22Rv1 (cell line): Measurements from ENCODE around the gene TCF23.

Experiments
- H3K27ac ChIP-seq: fragments of 450-650 bp; 2 replicates; pipeline ENCODE4 v1.5.1; 2017
- ZFX ChIP-seq: fragments of 450-650 bp; IDR thresholded peaks from 2 replicates; pipeline ENCODE4 v1.6.1; 2017; ENCODE audit warnings: antibody characterized with exemption, borderline replicate concordance
- TF ChIP-seq, protein P1 (sequence below): fragments of 450-650 bp; IDR thresholded peaks from 2 replicates; pipeline ENCODE4 v1.5.1; 2017; ENCODE audit warnings: mild to moderate bottlenecking

The TCF23 gene

GRCh38 chr2:27152102-27152795, 3.4 kb downstream of the TCF23 start:
- TF ChIP-seq, protein P1, sequence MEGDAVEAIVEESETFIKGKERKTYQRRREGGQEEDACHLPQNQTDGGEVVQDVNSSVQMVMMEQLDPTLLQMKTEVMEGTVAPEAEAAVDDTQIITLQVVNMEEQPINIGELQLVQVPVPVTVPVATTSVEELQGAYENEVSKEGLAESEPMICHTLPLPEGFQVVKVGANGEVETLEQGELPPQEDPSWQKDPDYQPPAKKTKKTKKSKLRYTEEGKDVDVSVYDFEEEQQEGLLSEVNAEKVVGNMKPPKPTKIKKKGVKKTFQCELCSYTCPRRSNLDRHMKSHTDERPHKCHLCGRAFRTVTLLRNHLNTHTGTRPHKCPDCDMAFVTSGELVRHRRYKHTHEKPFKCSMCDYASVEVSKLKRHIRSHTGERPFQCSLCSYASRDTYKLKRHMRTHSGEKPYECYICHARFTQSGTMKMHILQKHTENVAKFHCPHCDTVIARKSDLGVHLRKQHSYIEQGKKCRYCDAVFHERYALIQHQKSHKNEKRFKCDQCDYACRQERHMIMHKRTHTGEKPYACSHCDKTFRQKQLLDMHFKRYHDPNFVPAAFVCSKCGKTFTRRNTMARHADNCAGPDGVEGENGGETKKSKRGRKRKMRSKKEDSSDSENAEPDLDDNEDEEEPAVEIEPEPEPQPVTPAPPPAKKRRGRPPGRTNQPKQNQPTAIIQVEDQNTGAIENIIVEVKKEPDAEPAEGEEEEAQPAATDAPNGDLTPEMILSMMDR = peak; percentile 6; the same call in 1 of the 2 replicates
- no peak for TF ChIP-seq ZFX
- H3K27ac ChIP-seq = no peak overlapping the region

- TF ChIP-seq ZFX = no peak
- TF ChIP-seq, protein P1 = no peak
- peak overlapping the region; percentile 39 for H3K27ac ChIP-seq
These were observed 4.1 kb downstream of the TCF23 start for GRCh38 chr2:27152796-27153464.

- H3K27ac ChIP-seq = no peak overlapping the region
- TF ChIP-seq ZFX = no peak
- TF ChIP-seq, protein P1 = no peak
These were observed 5.7 kb downstream of the TCF23 start for GRCh38 chr2:27154488-27154887.

GRCh38 chr2:27155069-27155520, 6.3 kb downstream of the TCF23 start:
- TF ChIP-seq, protein P1 = no peak
- TF ChIP-seq ZFX = no peak
- no peak overlapping the region for H3K27ac ChIP-seq

- H3K27ac ChIP-seq = no peak overlapping the region
- no peak for TF ChIP-seq ZFX
- TF ChIP-seq, protein P1 = no peak
These were observed 9.7 kb downstream of the TCF23 start for GRCh38 chr2:27158468-27158867.

GRCh38 chr2:27159271-27159670, 10.5 kb downstream of the TCF23 start:
- H3K27ac ChIP-seq = no peak overlapping the region
- TF ChIP-seq ZFX = no peak
- TF ChIP-seq, protein P1 = no peak

- no peak for TF ChIP-seq ZFX
- TF ChIP-seq, protein P1 = no peak
- no peak overlapping the region for H3K27ac ChIP-seq
These were observed 11.4 kb downstream of the TCF23 start for GRCh38 chr2:27160191-27160590.
